H1 (cell line): ENCODE measurements around the gene GPC6. TPM values are rescaled to one million over a fixed set of nuclear protein-coding genes. Genes with fewer than 3 reads are reported as not detected.

Experiments used
- CTCF ChIA-PET: fragments of 300-600 bp; sonication (Branson Sonifier 250); formaldehyde crosslinking; loops from one replicate; lab custom pipeline; 2021; ENCODE audit not compliant: partially characterized antibody; lab: Charles Lee
- POLR2A ChIA-PET: fragments of 300-600 bp; sonication (Branson Sonifier 250); formaldehyde crosslinking; loops from one replicate; lab custom pipeline; 2021; ENCODE audit warnings: inconsistent platforms; ENCODE audit not compliant: partially characterized antibody; lab: Charles Lee
- DNase-seq, 2 experiments: peaks; one replicate each; pipeline versions ENCODE4 v3.0.0 to v3.0.0-alpha.2; 2010 to 2022; ENCODE audit warnings: low spot score in 2 of 2, low read depth in 1 of 2, mixed read lengths in 1 of 2
- FAIRE-seq: peaks from 2 replicates; lab custom pipeline; 2011; peaks lifted over from hg19 to GRCh38; lab: Jason Lieb, UNC
- H2AFZ ChIP-seq: 2 replicates; pipeline ENCODE4 v1.8.1; 2012; ENCODE audit warnings: low read length, inconsistent platforms
- H2AK5ac ChIP-seq: 2 replicates; pipeline ENCODE4 v1.6.1; 2013; ENCODE audit warnings: low read depth, low read length
- H2BK120ac ChIP-seq: replicated peaks from 2 replicates; pipeline ENCODE3; 2013; ENCODE audit warnings: low read depth, low read length, inconsistent platforms
- H2BK12ac ChIP-seq: 2 replicates; pipeline ENCODE4 v1.6.1; 2013; ENCODE audit warnings: low read depth, low read length
- H2BK15ac ChIP-seq: 2 replicates; pipeline ENCODE4 v1.6.1; 2013; ENCODE audit warnings: low read length
- H2BK20ac ChIP-seq: 2 replicates; pipeline ENCODE4 v1.6.1; 2013; ENCODE audit warnings: low read length
- H2BK5ac ChIP-seq: 2 replicates; pipeline ENCODE4 v1.6.1; 2013; ENCODE audit warnings: low read depth, low read length
- H3K14ac ChIP-seq: 2 replicates; pipeline ENCODE4 v1.6.1; 2013; ENCODE audit warnings: inconsistent platforms; ENCODE audit not compliant: insufficient read length
- H3K18ac ChIP-seq: 2 replicates; pipeline ENCODE4 v1.6.1; 2013; ENCODE audit warnings: low read length; ENCODE audit errors: extremely low read depth
- H3K23ac ChIP-seq: 2 replicates; pipeline ENCODE4 v1.6.1; 2013; ENCODE audit warnings: inconsistent platforms; ENCODE audit not compliant: insufficient read length
- H3K23me2 ChIP-seq: 2 replicates; pipeline ENCODE4 v1.6.1; 2013; ENCODE audit warnings: low read depth, low read length
- H3K27ac ChIP-seq: 2 replicates; pipeline ENCODE4 v1.6.1; 2011; ENCODE audit warnings: low read depth, low read length, inconsistent platforms
- H3K27me3 ChIP-seq, 4 experiments: replicated peaks in 1 of 4; 1 replicate in 1 of 4; 2 replicates in 3 of 4; pipeline versions ENCODE4 v1.6.1 to v1.8.1; 2011 to 2013; ENCODE audit warnings: low read length in 3 of 4, mild to moderate bottlenecking in 3 of 4, inconsistent platforms in 2 of 4, mixed read lengths in 2 of 4, moderate library complexity in 1 of 4; ENCODE audit not compliant: control insufficient read depth in 3 of 4, insufficient read depth in 3 of 4; ENCODE audit errors: extremely low read depth in 1 of 4
- H3K36me3 ChIP-seq, 4 experiments: 2 replicates each; pipeline versions ENCODE4 v1.6.1 to v1.8.1; 2011 to 2013; ENCODE audit warnings: mild to moderate bottlenecking in 4 of 4, low read length in 3 of 4, moderate library complexity in 2 of 4, control low read depth in 1 of 4, inconsistent platforms in 1 of 4; ENCODE audit not compliant: insufficient read depth in 4 of 4, control insufficient read depth in 2 of 4
- H3K4ac ChIP-seq: replicated peaks from 2 replicates; pipeline ENCODE3; 2013; ENCODE audit warnings: low read length, low read depth, mixed read lengths, inconsistent platforms; ENCODE audit not compliant: insufficient read length
- H3K4me1 ChIP-seq, 4 experiments: replicated peaks in 1 of 4; 1 replicate in 1 of 4; 2 replicates in 3 of 4; pipeline versions ENCODE4 v1.6.1 to v1.8.1; 2011 to 2013; ENCODE audit warnings: low read length in 3 of 4, inconsistent platforms in 2 of 4, mixed read lengths in 1 of 4; ENCODE audit not compliant: insufficient read depth in 4 of 4, control insufficient read depth in 3 of 4
- H3K4me2 ChIP-seq, 2 experiments: 2 replicates each; pipeline versions ENCODE4 v1.6.1 to v1.8.1; 2011 to 2013; ENCODE audit warnings: low read depth in 2 of 2, low read length in 2 of 2, control low read depth in 1 of 2, inconsistent platforms in 1 of 2, mild to moderate bottlenecking in 1 of 2; ENCODE audit not compliant: insufficient read depth in 1 of 2
- H3K4me3 ChIP-seq, 4 experiments: fragments of 200-600, 300-600 bp in 1 of 4; sonication (generic), shearing (Covaris generic), sonication (Bioruptor Twin) in 1 of 4; 2 replicates each; pipeline versions ENCODE4 v1.5.1 to v1.8.1; 2011 to 2016; ENCODE audit warnings: low read length in 4 of 4, low read depth in 3 of 4, control low read depth in 2 of 4, inconsistent platforms in 2 of 4, mild to moderate bottlenecking in 2 of 4, mixed read lengths in 1 of 4, moderate library complexity in 1 of 4; ENCODE audit not compliant: insufficient read depth in 2 of 4; ENCODE audit errors: extremely low read depth in 1 of 4
- H3K56ac ChIP-seq: replicated peaks from 2 replicates; pipeline ENCODE3; 2013; ENCODE audit warnings: low read depth, mild to moderate bottlenecking, mixed read lengths, low read length, inconsistent platforms; ENCODE audit not compliant: insufficient read length
- H3K79me1 ChIP-seq: 2 replicates; pipeline ENCODE4 v1.6.1; 2013; ENCODE audit warnings: low read depth, low read length, control low read depth
- H3K79me2 ChIP-seq, 2 experiments: 2 replicates each; pipeline versions ENCODE4 v1.6.1 to v1.8.1; 2012 to 2013; ENCODE audit warnings: low read length in 2 of 2, mild to moderate bottlenecking in 2 of 2, inconsistent platforms in 1 of 2; ENCODE audit not compliant: insufficient read depth in 2 of 2, control insufficient read depth in 1 of 2
- H3K9ac ChIP-seq, 4 experiments: replicated peaks in 1 of 4; 1 replicate in 1 of 4; 2 replicates in 3 of 4; pipeline versions ENCODE4 v1.6.1 to v1.8.1; 2011 to 2013; ENCODE audit warnings: low read depth in 3 of 4, low read length in 3 of 4, control low read depth in 2 of 4, mild to moderate bottlenecking in 2 of 4, moderate library complexity in 2 of 4, inconsistent platforms in 1 of 4; ENCODE audit errors: extremely low read depth in 1 of 4
- H3K9me3 ChIP-seq, 2 experiments: 2 replicates each; pipeline versions ENCODE4 v1.6.1 to v1.8.1; 2012 to 2013; ENCODE audit warnings: mild to moderate bottlenecking in 2 of 2, moderate library complexity in 2 of 2, control low read depth in 1 of 2, inconsistent platforms in 1 of 2, low read depth in 1 of 2, low read length in 1 of 2, mixed read lengths in 1 of 2; ENCODE audit not compliant: insufficient read depth in 2 of 2
- H4K20me1 ChIP-seq, 2 experiments: replicated peaks in 1 of 2; 2 replicates each; pipeline versions ENCODE3 to v1.8.1; 2011 to 2013; ENCODE audit warnings: inconsistent platforms in 2 of 2, low read length in 2 of 2, mild to moderate bottlenecking in 1 of 2; ENCODE audit not compliant: insufficient read depth in 2 of 2, control insufficient read depth in 1 of 2
- H4K5ac ChIP-seq: 2 replicates; pipeline ENCODE4 v1.6.1; 2013; ENCODE audit warnings: low read length, low read depth, mixed read lengths, inconsistent platforms; ENCODE audit not compliant: insufficient read length
- H4K8ac ChIP-seq: 2 replicates; pipeline ENCODE4 v1.8.0; 2013; ENCODE audit warnings: mild to moderate bottlenecking, moderate library complexity, low read length, inconsistent platforms; ENCODE audit not compliant: insufficient read depth; ENCODE audit errors: extremely low read depth
- H4K91ac ChIP-seq: replicated peaks from 2 replicates; pipeline ENCODE3; 2013; ENCODE audit warnings: low read length, mixed read lengths, inconsistent platforms; ENCODE audit not compliant: insufficient read length
- BCL11A ChIP-seq, 2 experiments: IDR thresholded peaks; one replicate each; pipeline ENCODE4 v1.6.1; 2011; ENCODE audit warnings: low read depth in 2 of 2, low read length in 2 of 2, mild to moderate bottlenecking in 2 of 2
- CBX5 ChIP-seq: fragments of 300-800, 300-1000 bp; sonication (generic); IDR thresholded peaks from 2 replicates; pipeline ENCODE4 v1.7.1; 2016; ENCODE audit warnings: antibody characterized with exemption, low read length, low read depth
- CEBPB ChIP-seq: IDR thresholded peaks from 2 replicates; pipeline ENCODE4 v1.6.1; 2012; ENCODE audit warnings: low read depth, low read length
- CTCF ChIP-seq, 3 experiments: IDR thresholded peaks; 1 replicate in 2 of 3; 2 replicates in 1 of 3; pipeline versions ENCODE4 v1.5.1 to v1.6.1; 2011; ENCODE audit warnings: low read length in 3 of 3, mild to moderate bottlenecking in 3 of 3, inconsistent platforms in 2 of 3, low read depth in 1 of 3, moderate library complexity in 1 of 3; ENCODE audit not compliant: insufficient read depth in 1 of 3; ENCODE audit errors: control extremely low read depth in 1 of 3
- EP300 ChIP-seq, 2 experiments: IDR thresholded peaks; 1 replicate in 1 of 2; 2 replicates in 1 of 2; pipeline ENCODE4 v1.6.1; 2011 to 2012; ENCODE audit warnings: low read depth in 2 of 2, low read length in 2 of 2, mild to moderate bottlenecking in 2 of 2, borderline replicate concordance in 1 of 2, inconsistent platforms in 1 of 2, moderate library complexity in 1 of 2
- HDAC6 ChIP-seq: IDR thresholded peaks from one replicate; pipeline ENCODE4 v1.7.1; 2012; ENCODE audit warnings: low read depth, mild to moderate bottlenecking, inconsistent platforms, low read length, moderate library complexity
- RFX5 ChIP-seq: IDR thresholded peaks from 2 replicates; pipeline ENCODE4 v1.6.1; 2011; ENCODE audit warnings: low read depth, low read length, improper control_type of control experiment, borderline replicate concordance
- SIN3A ChIP-seq, 2 experiments: IDR thresholded peaks in 1 of 2; conservative IDR thresholded peaks in 1 of 2; 2 replicates each; pipeline ENCODE4 v1.6.1; 2011 to 2012; ENCODE audit warnings: low read length in 2 of 2, improper control_type of control experiment in 1 of 2, low read depth in 1 of 2, mild to moderate bottlenecking in 1 of 2
- SIRT6 ChIP-seq: IDR thresholded peaks from one replicate; pipeline ENCODE4 v1.7.1; 2012; ENCODE audit warnings: low read length, inconsistent platforms
- SP2 ChIP-seq: IDR thresholded peaks from 2 replicates; pipeline ENCODE4 v1.6.1; 2012; ENCODE audit warnings: mild to moderate bottlenecking, low read length, inconsistent platforms
- WGBS, 2 experiments: shearing (Covaris generic) in 1 of 2; methylation state at CpG; one replicate each; pipeline versions ENCODE4 v1.1.6 to v1.1.7; 2013 to 2015; ENCODE audit warnings: low lambda C conversion rate in 2 of 2, mixed read lengths in 2 of 2, inconsistent platforms in 1 of 2, low coverage in 1 of 2, missing lambda C conversion rate in 1 of 2; ENCODE audit not compliant: insufficient replicate concordance in 2 of 2, insufficient coverage in 1 of 2, insufficient read length in 1 of 2; ENCODE audit errors: extremely low coverage in 1 of 2, missing lambda C conversion rate in 1 of 2; 5-methylcytosine and 5-hydroxymethylcytosine counted together
- polyA plus RNA-seq, 7 experiments: library from polyadenylated mRNA; depleted of rRNA in 3 of 7; stranded (reverse) in 5 of 7; unstranded in 2 of 7; fragments of >200 nt in 5 of 7; fragments of 200-250 nt in 2 of 7; gene quantifications; 1 replicate in 5 of 7; 2 replicates in 1 of 7; 4 replicates in 1 of 7; pipeline versions ENCODE4 v1.2.1 to v1.2.3, GENCODE V29; 2011 to 2013; ENCODE audit warnings: missing spikeins in 2 of 7, mixed read lengths in 2 of 7
- total RNA-seq: library from RNA; stranded (reverse); fragmentation: NEBNext Ultra II Directional; extraction: Animal tissue kit (Norgen Biotek cat#: 25700); gene quantifications from 2 replicates; pipeline ENCODE4 v1.2.1, GENCODE V29; 2021
- TF ChIP-seq, protein P1 (sequence below): IDR thresholded peaks from 2 replicates; pipeline ENCODE4 v1.6.1; 2011; ENCODE audit warnings: low read depth, mild to moderate bottlenecking, low read length; ENCODE audit not compliant: insufficient read depth

Gene GPC6
- total and polyA plus RNA-seq, 2 of the 8 experiments (the other 6 are each of a cell fraction or from before 2014, with no cell fraction given): 5.4 to 12.0 TPM

GRCh38 chr13:93462151-93462550 lies 235.5 kb downstream of the GPC6 start:
- Histone ChIP-seq H3K4me2 (no peak overlapping the region), H4K8ac (no peak overlapping the region), H3K4me1 (no peaks in the 10 kb centered on the region), H3K27me3 (no peaks in the 10 kb centered on the region), H3K9me3 (no peaks in the 10 kb centered on the region), H2AFZ (no peak overlapping the region), H4K5ac (no peak overlapping the region), H2BK120ac (no peak overlapping the region), H3K18ac (no peak overlapping the region), H2BK12ac (no peak overlapping the region), H2BK15ac (no peak overlapping the region), H3K4me3 (no peak overlapping the region), H2BK20ac (no peak overlapping the region), H3K23me2 (no peaks in the 10 kb centered on the region), H3K79me2 (no peaks in the 10 kb centered on the region), H3K23ac (no peak overlapping the region), H3K79me1 (no peaks in the 10 kb centered on the region), H3K36me3 (no peaks in the 10 kb centered on the region; a peak in 1 of 8 replicates), H2BK5ac (no peak overlapping the region), H4K91ac (no peak overlapping the region), H3K14ac (no peak overlapping the region), H3K27ac (no peak overlapping the region), H3K9ac (no peak overlapping the region), H3K56ac (no peak overlapping the region), H4K20me1 (no peaks in the 10 kb centered on the region), H3K4ac (no peak overlapping the region), H2AK5ac (no peak overlapping the region)
- 89% methylated on average over 3 of the region's 3 CpGs; no CpG with 5 or more reads in 1 of the 2 experiments for WGBS, 2 experiments
- DNase-seq (no peak), FAIRE-seq (no peak)
- ChIA-PET POLR2A (interaction anchor here (0.8 kb wide), 1 partner anchor 11 kb away, joined by 3 read pairs; no protein-coding TSS in a partner anchor), CTCF (interaction anchor here (1.0 kb wide), 1 partner anchor 10 kb away, joined by 4 read pairs; no protein-coding TSS in a partner anchor)
- TF ChIP-seq CTCF (IDR thresholded peaks at IDR 0.05; ENCODE audit: control extremely low read depth in 1 of 3, insufficient read depth in 1 of 3, low read depth in 1 of 3, low read length in 3 of 3) (no peak), EP300 (IDR thresholded peaks at IDR 0.05; ENCODE audit: borderline replicate concordance in 1 of 2, low read depth in 2 of 2, low read length in 2 of 2) (no peak), SIRT6 (no peak), SIN3A (conservative IDR thresholded peaks at IDR 0.05 in 1 of 2, IDR thresholded peaks at IDR 0.05 in 1 of 2; ENCODE audit: low read depth in 1 of 2, low read length in 2 of 2) (no peak), BCL11A (IDR thresholded peaks at IDR 0.05; ENCODE audit: low read depth in 2 of 2, low read length in 2 of 2) (no peak), SP2 (no peak), RFX5 (no peak), CEBPB (no peak), CBX5 (no peak), HDAC6 (no peak)
- TF ChIP-seq, protein P1, sequence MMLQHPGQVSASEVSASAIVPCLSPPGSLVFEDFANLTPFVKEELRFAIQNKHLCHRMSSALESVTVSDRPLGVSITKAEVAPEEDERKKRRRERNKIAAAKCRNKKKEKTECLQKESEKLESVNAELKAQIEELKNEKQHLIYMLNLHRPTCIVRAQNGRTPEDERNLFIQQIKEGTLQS: no peak
